GM12878 (cell line): ENCODE measurements around the gene SOBP.

Experiments used
- CTCF ChIP-seq, 3 experiments: IDR thresholded peaks in 2 of 3; conservative IDR thresholded peaks in 1 of 3; 2 replicates each; pipeline ENCODE4 v1.5.1; 2011; ENCODE audit warnings: low read depth in 3 of 3, low read length in 3 of 3, mild to moderate bottlenecking in 3 of 3, control low read depth in 2 of 3, moderate library complexity in 2 of 3, inconsistent platforms in 1 of 3, mixed read lengths in 1 of 3; ENCODE audit not compliant: control insufficient read depth in 2 of 3, insufficient read depth in 1 of 3; ENCODE audit errors: extremely low read depth in 1 of 3
- MYB ChIP-seq: fragments of 150-350 bp; IDR thresholded peaks from 2 replicates; pipeline ENCODE4 v1.6.1; 2014; ENCODE audit warnings: mild to moderate bottlenecking, low read depth, low read length, borderline replicate concordance
- POLR2AphosphoS5 ChIP-seq: IDR thresholded peaks from 2 replicates; pipeline ENCODE4 v1.6.1; 2011; ENCODE audit warnings: mild to moderate bottlenecking, low read length, inconsistent platforms
- TAF1 ChIP-seq: IDR thresholded peaks from 2 replicates; pipeline ENCODE4 v1.6.1; 2011; ENCODE audit warnings: mild to moderate bottlenecking, low read depth, low read length, borderline replicate concordance

- TF ChIP-seq POLR2AphosphoS5 = no peak
- no peak for TF ChIP-seq CTCF (IDR thresholded peaks at IDR 0.05 in 2 of 3, conservative IDR thresholded peaks at IDR 0.05 in 1 of 3; ENCODE audit: control insufficient read depth in 2 of 3, extremely low read depth in 1 of 3, insufficient read depth in 1 of 3, low read depth in 3 of 3, low read length in 3 of 3)
- TF ChIP-seq MYB = no peak
- TF ChIP-seq TAF1 = no peak
Observed at GRCh38 chr6:107490566-107491137, 735 bp downstream of the SOBP start.
